GM21381 (cell line): ENCODE results near the gene PARP16.

ENCODE experiments used
- ATAC-seq: cut with Tn5 transposase; IDR thresholded peaks from one replicate; pipeline ENCODE4 v1.9.1; 2021; ENCODE audit warnings: mild to moderate bottlenecking, moderate library complexity; ENCODE audit not compliant: unreplicated experiment

PARP16 gene

DNA sequence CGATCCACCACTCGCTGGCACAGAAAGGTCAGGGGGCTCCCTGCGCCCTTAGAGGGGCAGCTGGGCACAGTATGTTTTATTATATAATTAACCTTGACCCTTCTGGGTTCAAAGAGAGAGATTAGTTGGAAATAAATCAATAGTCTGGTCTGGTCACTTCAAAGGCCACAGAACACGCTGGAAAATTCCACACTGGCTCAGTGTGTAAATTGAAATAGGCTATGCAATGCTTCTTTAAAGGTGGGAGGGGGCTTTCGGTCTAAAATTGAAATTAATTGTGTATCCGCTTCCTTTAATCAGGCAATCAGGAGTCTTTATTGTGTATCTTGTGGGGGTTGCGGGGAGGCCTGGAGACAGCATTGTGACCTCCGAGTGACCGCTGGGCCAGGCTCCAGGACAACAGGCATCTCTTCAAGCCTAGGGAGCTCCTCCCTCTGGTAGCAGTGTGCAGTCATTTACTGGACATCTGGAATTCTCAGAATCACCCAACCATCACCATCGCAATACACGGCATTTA is 25.8 kb upstream of the PARP16 start:
- no peak for ATAC-seq

- no peak for ATAC-seq
Observed at GRCh38 chr15:65311760-65312159, 25.1 kb upstream of the PARP16 start.

DNA sequence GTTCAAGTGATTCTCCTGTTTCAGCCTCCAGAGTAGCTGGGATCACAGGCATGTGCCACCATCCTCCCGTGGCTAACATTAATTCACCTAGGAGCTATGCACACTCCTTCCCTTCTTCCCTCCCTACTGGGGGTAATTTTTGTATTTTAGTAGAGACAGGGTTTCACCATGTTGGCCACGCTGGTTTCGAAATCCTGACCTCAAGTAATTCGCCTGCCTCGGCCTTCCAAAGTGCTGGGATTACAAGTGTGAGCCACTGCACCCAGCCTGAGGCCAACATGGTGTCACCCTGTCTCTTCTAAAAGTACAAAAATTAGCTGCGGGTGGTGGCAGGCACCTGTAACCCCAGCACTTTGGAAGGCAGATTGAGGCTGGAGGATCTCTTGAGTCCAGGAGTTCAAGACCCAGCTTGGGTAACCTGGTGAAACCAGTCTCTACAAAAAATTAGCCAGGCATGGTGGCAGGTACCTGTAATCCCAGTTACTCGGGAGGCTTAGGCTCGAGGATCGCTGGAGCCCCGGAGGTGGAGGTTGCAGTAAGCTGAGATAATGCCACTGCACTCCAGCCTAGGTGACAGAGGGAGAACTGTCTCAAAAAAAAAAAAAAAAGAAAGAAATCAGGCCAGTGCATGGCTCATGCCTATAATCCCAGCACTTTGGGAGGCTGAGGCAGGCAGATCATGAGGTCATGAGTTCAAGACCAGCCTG is 23.9 kb upstream of the PARP16 start:
- ATAC-seq: no peak

DNA sequence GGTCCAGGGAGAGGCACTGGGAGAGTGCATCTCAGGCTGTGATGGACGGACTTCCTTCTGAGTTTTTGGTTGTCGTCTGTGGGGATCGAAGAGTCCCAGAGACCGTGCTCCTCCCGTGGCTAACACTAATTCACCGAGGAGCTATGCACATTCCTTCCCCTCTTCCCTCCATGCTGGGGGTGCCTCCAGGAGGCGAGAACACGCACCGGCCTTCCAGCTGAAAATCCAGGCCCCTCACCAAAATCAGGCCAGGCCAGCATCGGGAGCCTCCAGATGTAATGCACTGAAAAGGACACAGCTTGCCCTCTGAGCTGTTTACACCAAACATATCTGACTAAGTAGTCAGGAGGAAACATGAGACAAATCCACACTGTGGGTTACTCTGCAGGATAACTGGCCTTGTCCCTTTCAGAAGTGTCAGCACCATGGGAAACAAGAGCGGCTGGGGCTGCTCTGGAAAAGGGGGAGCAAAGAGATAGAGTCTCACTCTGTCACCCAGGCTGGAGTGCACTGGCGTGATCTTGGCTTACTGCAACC is 23.3 kb upstream of the PARP16 start:
- no peak for ATAC-seq

GRCh38 chr15:65307978-65308377 is 21.3 kb upstream of the PARP16 start:
- ATAC-seq: no peak

DNA sequence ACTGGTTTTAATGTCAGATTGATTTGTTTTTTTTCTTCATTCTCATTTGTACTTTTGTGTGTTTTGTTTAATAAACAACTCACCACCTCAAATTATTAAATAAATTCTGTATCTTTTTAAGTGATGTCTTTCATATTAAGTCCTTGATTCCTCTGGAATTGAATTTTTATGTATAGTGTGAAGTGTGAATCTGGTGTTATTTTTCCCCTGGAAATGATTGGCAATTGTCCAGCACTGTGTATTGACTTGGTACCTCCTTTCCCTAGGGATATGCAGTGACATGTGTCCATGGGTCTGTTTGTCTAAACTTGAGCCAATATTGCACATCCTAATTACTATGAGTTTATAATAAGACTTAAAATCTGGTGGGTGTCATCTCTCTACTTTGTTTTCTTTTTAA is 19.9 kb upstream of the PARP16 start:
- ATAC-seq: no peak

DNA sequence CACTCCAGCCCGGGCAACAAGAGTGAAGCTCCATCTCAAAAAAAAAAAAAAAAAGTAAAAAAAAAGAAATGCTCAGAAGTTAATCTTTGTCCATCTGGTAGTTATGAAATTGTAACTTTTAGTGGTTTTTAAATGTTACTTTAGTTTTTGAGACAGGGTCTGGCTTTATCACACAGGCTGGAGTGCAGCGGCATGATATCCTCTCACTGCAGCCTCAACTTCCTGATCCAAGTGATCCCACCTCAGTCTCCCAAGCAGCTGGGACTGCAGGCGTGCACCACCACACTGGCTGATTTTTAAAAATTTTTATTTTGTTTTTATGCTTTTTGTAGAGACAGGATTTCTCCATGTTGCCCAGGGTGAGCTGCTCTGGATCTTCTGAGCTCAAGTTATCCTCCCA is 19.1 kb upstream of the PARP16 start:
- no peak for ATAC-seq

- no peak for ATAC-seq
Observed at GRCh38 chr15:65305150-65305758, 18.6 kb upstream of the PARP16 start.

- ATAC-seq: peak; percentile 54
Observed at GRCh38 chr15:65304381-65305149, 17.9 kb upstream of the PARP16 start, which contains the start of gene RNU5B-1. TSS of gene RNU5B-1 (plus strand) at chr15:65304677.

DNA sequence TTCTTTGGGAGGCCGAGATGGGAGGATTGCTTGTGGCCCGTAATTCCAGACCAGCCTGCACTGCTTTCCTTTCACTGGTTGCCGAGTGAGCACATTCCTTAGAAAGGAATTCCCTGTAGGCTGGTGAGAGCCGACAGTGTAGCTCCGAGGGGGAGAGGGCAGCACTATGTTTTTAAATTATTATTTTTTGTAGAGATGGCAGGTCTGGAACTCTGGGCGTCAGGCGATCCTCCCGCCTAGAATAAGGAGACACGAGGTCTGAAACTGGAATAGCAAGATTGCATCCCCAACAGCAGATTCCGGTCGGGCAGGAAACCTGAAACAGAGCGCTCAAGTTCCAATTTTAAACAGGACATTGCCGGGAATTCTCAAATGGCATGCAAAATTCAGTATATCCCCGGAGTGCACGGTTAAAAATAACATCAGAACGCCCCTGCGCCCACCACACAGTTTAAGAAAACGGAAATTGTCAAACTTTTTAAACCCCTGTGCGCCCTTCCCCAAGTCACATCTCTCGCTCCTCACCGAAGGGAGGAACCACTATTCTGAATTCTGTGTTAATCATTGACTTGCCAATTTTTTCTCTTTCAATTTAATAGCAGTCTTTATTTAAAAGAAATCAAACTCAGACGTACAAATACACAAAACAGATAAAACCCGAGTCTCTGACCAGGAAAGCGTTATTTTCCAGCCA is 17.2 kb upstream of the PARP16 start:
- ATAC-seq: no peak

GRCh38 chr15:65302061-65302460 is 15.4 kb upstream of the PARP16 start:
- ATAC-seq: no peak

DNA sequence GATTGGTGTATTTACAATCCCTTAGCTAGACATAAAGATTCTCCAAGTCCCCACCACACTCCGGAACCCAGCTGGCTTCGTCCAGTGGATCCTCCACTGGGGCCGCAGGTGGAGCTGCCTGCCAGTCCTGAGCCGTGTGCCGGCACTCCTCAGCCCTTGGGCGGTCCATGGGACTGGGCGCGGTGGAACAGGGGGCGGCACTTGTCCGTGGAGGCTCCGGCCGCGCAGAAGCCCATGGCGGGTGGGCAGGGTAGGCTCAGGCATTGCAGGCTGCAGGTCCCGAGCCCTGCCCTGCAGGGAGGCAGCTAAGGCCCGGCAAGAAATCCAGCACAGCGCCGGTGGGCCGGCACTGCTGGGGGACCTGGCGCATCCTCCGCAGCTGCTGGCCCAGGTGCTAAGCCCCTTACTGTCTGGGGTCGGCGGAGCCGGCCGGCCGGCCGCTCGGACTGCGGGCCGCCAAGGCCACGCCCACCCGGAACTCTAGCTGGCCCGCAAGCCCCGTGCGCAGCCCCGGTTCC is 14.3 kb upstream of the PARP16 start:
- ATAC-seq: no peak

GRCh38 chr15:65298731-65299130 is 12.0 kb upstream of the PARP16 start:
- ATAC-seq: no peak

DNA sequence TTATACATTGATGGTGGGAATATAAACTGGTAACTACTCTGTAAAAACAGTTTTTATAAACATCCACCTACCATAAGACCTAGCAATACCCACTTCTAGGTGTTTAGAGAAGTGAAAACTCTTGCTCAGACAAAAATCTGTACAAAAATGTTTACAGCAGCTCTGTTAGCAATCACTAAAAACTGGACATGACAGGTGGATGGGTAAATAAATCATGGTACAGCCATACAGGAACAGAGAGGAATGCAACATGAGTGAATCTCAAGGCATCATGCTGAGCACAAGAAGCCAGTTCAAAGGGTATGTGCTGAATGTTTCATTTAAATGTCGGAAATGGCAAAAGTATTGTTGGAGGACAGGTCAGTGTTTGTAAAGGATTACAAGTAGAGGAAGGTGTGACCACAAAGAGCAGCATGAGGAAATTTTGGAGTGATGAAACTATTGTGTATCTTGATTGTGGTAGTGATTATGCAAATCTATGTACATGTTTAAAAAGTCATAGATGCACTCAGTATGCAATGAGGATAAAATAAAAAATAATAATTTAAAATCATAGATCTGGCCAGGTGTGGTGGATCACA is 6.3 kb upstream of the PARP16 start:
- no peak for ATAC-seq

- ATAC-seq: no peak
Observed at GRCh38 chr15:65290228-65290627, 3.5 kb upstream of the PARP16 start.

DNA sequence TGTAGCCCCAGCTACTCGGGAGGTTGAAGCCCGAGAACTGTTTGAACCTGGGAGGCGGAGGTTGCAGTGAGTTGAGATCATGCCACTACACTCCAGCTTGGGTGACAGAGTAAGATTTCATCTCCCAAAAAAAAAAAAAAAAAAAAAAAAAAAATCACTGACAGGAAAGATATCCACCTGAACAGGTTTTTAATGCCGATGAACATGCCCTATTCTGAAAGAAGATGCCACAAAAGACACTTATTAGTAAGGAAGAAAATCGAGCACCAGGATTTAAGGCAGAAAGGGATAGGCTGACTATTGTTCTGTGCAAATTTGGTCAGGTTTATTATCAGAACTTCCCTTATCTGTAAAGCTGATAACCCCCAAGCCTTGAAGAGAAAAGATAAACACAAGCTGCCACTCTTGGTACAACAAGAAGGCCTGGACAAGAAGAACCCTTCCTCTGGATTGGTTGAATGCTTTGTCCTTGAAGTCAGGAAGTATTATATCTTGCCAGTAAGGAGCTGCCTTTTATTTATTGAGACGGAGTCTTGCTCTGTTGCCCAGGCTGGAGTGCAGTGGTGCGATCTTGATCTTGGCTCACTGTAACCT is 2.7 kb upstream of the PARP16 start:
- no peak for ATAC-seq

DNA sequence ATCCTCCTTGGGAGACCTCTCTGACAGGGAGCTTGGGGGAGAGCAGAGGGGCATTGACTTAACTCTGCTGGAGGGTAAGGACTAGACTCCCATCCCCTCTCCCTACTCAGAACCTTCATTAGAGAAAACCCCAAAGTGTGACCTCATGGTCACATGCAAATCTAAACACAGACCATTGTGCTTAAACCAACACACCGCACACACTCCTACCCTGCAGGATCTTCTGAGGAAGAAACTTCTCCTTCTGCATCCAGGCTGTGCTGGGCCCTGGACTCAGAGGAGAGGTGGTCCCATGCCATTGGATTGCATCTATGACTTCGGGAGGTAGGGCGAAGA is 805 bp upstream of the PARP16 start:
- no peak for ATAC-seq

DNA sequence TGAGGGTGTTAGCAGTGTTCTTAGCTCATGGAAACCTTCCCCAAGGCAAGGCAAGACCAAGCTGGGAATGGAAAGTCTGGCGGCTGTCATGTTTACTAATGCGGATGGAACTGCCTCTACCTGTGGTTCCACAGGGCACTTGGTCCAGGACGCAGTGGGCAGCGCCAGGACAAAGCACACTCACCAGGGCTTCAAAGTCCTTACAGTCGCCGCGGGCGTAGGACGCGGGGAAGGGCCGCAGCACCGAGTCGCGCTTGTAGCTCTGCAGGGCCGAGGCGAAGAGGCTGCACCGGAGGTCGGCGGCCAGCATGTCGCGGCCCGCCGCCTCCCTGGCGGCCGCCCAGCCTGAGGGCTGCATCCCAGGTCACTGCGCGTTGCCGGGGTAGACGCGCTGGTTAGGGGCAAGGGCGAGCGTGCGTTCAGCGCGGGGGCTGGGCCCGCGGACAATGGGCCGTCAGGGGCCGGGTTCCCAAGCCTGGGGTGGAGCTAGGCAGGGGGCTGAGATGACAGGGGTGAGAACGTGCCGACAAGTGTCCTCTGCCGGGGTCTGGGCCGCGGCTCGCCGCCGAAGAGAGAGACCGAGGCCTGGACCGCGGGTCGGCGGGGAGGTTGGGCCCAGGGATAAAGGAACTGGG is 497 bp downstream of the PARP16 start:
- ATAC-seq: no peak

DNA sequence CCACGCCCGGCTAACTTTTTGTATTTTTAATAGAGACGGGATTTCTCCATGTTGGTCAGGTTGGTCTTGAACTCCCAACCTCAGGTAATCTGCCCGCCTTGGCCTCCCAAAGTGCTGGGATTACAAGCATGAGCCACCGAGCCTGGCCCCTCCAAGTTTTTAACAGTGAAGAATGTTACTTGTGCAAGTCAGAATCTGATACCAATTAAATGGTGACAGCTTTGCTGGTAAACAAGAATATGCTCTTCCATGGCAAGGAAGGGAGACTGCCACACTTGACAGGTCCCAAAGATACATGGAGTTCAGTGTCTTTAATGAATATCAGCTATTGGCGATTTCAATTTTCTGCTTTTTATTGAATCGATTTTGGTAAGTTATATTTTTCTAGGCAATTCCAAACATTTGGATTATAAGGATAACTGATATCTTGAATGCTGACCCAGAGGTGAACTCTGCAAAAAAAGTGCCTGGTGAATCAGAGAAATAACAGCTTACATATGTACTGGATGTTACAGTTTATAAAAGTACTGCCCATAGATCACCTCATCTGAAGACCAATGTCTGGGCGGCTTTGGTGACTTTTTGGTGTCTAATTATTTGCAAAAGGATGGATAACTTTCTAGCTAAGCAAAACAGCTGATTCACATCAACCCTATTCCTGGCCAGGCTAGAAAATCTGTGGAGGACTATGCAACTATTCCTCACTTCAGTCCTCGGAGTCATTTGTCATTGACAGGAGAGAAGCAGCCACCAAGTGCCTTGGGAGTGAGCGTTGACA is 1.2 kb downstream of the PARP16 start:
- ATAC-seq: no peak
